Keratinocyte (primary cell): Measurements from ENCODE around the gene BCAT1.

Source experiments
- EZH2 ChIP-seq: IDR thresholded peaks from one replicate; pipeline ENCODE4 v1.6.1; 2012; ENCODE audit warnings: inconsistent platforms, mild to moderate bottlenecking, low read length, moderate library complexity
- TF ChIP-seq, protein P1 (sequence below), 3 experiments: IDR thresholded peaks in 1 of 3; conservative IDR thresholded peaks in 1 of 3; optimal IDR thresholded peaks in 1 of 3; 2 replicates in 2 of 3; 3 replicates in 1 of 3; pipeline versions ENCODE3 to v1.5.1; 2011; ENCODE audit warnings: low read length in 3 of 3, mild to moderate bottlenecking in 3 of 3, moderate library complexity in 2 of 3, control low read depth in 1 of 3, inconsistent platforms in 1 of 3; ENCODE audit not compliant: insufficient read depth in 2 of 3; ENCODE audit errors: extremely low read depth in 1 of 3

DNA sequence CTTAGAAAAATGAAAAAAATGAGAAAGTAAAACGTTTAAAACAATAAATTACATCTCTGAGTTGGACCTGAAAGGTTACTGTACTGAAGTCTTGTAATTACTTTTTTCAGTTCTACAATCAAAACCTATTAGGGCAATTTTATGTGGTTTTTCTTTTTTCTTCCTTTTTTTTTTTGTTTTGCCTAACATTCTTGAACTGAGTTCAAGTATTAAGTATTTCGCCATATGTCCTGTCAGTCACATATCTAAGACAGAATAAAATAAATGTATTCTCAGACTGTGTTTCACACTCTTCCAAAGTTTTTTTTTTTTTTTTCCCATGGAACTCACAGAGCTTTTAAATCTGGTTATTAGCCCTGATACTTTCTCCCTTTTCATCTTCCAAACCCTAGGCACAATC lies 172.0 kb downstream of the BCAT1 start:
- TF ChIP-seq, protein P1, sequence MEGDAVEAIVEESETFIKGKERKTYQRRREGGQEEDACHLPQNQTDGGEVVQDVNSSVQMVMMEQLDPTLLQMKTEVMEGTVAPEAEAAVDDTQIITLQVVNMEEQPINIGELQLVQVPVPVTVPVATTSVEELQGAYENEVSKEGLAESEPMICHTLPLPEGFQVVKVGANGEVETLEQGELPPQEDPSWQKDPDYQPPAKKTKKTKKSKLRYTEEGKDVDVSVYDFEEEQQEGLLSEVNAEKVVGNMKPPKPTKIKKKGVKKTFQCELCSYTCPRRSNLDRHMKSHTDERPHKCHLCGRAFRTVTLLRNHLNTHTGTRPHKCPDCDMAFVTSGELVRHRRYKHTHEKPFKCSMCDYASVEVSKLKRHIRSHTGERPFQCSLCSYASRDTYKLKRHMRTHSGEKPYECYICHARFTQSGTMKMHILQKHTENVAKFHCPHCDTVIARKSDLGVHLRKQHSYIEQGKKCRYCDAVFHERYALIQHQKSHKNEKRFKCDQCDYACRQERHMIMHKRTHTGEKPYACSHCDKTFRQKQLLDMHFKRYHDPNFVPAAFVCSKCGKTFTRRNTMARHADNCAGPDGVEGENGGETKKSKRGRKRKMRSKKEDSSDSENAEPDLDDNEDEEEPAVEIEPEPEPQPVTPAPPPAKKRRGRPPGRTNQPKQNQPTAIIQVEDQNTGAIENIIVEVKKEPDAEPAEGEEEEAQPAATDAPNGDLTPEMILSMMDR (optimal IDR thresholded peaks at IDR 0.05 in 1 of 3, IDR thresholded peaks at IDR 0.05 in 1 of 3, conservative IDR thresholded peaks at IDR 0.05 in 1 of 3; ENCODE audit: extremely low read depth in 1 of 3, insufficient read depth in 2 of 3, low read length in 3 of 3) = no peak
- TF ChIP-seq EZH2 = no peak
